ENCODE data around the gene LRP3. TPM values are rescaled to one million over a fixed set of nuclear protein-coding genes. Genes with fewer than 3 reads are reported as not detected.
"Not testable (repeated sequence)": the region's sequence is repeated elsewhere in the genome, so short reads cannot be mapped to it uniquely, and the experiment has no call there.

LRP3 gene
- total RNA-seq, 2 donors from 2014 or later: 0.82 TPM; not detected in 1

GRCh38 chr19:33220115-33220514 is 26.0 kb downstream of the LRP3 start:
- no peak for DNase-seq (ENCODE audit: low spot score in 2 of 2)
- H3K27ac Mint-ChIP-seq: no peak overlapping the region
- H3K36me3 Mint-ChIP-seq: no peaks in the 10 kb centered on the region
- ATAC-seq: no peak
- H3K9me3 Mint-ChIP-seq: no peaks in the 10 kb centered on the region

GRCh38 chr19:33220735-33221134 is 26.6 kb downstream of the LRP3 start:
- no peaks in the 10 kb centered on the region for H3K36me3 Mint-ChIP-seq
- no peak overlapping the region for H3K27ac Mint-ChIP-seq
- H3K9me3 Mint-ChIP-seq: no peaks in the 10 kb centered on the region
- DNase-seq (ENCODE audit: low spot score in 2 of 2) (no peak), ATAC-seq (no peak)

DNA sequence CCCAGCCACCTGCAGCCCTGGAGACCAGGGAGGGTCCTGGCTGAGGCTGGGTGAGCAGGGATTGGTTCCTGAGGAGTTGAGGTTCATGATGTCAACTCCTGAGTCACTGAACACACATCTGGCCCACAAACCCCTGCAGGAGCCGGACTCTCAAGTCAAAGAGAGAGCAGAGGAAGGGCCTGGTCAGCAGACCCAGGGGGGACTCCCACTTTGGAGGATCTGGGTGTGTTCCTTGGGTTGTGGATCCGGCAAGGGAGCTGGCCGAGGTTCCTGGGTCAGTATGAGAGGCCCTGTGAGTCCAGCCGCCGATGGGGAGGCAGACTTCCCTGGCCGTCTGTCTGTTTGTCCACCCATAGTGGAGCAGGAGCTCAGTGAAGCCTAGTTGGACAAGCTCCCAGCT is 27.5 kb downstream of the LRP3 start:
- H3K9me3 Mint-ChIP-seq: no peaks in the 10 kb centered on the region
- no peak for DNase-seq (ENCODE audit: low spot score in 2 of 2)
- ATAC-seq: no peak
- H3K27ac Mint-ChIP-seq: no peak overlapping the region
- no peaks in the 10 kb centered on the region for H3K36me3 Mint-ChIP-seq

DNA sequence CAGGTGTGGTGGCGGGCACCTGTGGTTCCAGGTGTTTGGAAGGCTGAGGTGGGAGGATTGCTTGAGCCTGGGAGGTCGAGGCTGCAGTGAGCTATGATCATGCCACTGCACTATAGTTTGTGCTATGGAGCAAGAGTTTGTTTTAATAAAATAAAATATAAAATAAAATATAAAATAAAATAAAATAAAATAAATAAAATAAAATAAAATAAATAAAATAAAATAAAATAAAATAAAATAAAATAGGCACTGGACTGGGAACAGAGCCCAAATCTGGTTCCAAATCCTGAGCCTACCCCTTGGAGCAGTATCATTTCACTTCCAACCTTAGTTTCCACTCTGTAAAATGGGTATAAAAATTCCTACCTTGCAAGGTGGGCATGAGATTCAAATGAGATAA is 28.1 kb downstream of the LRP3 start:
- not testable (repeated sequence) for H3K36me3 Mint-ChIP-seq; DNase-seq (ENCODE audit: low spot score in 2 of 2); H3K27ac Mint-ChIP-seq; ATAC-seq; H3K9me3 Mint-ChIP-seq

- no peak overlapping the region for H3K27ac Mint-ChIP-seq
- peaks cover 18 to 20% of the 10 kb centered on the region in 2 donors for H3K36me3 Mint-ChIP-seq
- H3K9me3 Mint-ChIP-seq: peaks cover 14 to 16% of the 10 kb centered on the region in 2 donors
- no peak for ATAC-seq
- no peak for DNase-seq (ENCODE audit: low spot score in 2 of 2)
These were observed 30.7 kb downstream of the LRP3 start for GRCh38 chr19:33224694-33225457.

GRCh38 chr19:33225458-33225926 is 31.4 kb downstream of the LRP3 start, which contains the start of gene SLC7A10:
SLC7A10 (minus strand) TSS chr19:33225850; CDS start chr19:33225703, 147 bp downstream.
- no peak for ATAC-seq
- no peak within 1 kb of the TSS for H3K27ac Mint-ChIP-seq

GRCh38 chr19:33226550-33227241 is 32.6 kb downstream of the LRP3 start:
- H3K9me3 Mint-ChIP-seq: peaks cover 14 to 16% of the 10 kb centered on the region in 2 donors
- DNase-seq (ENCODE audit: low spot score in 2 of 2) (no peak), ATAC-seq (peak; percentile 18 to 49)
- peaks cover 18 to 20% of the 10 kb centered on the region in 2 donors for H3K36me3 Mint-ChIP-seq
- H3K27ac Mint-ChIP-seq: no peak overlapping the region

More at GRCh38 chr19:33225458-33225926, 31.4 kb downstream of the LRP3 start, which contains the start of gene SLC7A10:
- Mint-ChIP-seq H3K9me3 (peaks cover 14 to 16% of the 10 kb centered on the region in 2 donors), H3K36me3 (peaks cover 18 to 20% of the 10 kb centered on the region in 2 donors)
- no peak for DNase-seq (ENCODE audit: low spot score in 2 of 2)

GRCh38 chr19:33227242-33227650 is 33.1 kb downstream of the LRP3 start:
- Mint-ChIP-seq H3K9me3 (peaks cover 14 to 16% of the 10 kb centered on the region in 2 donors), H3K27ac (no peak overlapping the region), H3K36me3 (peaks cover 18 to 20% of the 10 kb centered on the region in 2 donors)
- DNase-seq (ENCODE audit: low spot score in 2 of 2) (no peak), ATAC-seq (no peak)

DNA sequence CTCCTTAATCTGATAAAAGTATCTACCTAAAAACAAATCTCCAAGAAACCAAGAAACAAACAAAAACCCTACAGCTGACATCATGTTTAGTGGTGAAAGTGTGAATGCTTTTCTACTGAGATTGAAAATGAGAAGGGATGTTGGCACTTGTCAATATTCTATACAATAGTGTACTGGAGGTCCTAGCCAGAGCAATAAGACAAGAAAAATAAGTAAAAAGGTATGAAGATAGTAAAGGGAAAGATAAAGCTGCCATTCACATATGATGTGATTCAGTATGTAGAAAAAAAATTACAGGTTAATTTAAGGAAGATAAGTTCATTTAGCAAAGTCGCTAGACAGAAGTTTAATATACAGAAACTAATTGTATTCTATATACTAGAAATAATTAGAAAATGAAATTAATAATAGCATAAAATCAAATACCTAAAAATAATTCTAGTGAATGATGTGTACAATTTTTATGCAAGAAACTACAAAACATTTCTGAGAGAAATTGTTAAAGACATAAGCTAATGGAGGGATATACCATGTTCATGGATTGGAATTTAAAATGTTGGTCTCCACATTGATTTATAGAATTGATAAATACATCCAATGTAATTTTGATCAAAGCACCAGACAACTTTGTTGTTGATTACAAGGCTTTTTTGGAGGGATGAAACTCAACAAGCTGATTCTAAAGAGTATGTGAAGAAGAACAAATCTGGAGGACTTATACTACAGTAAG is 33.9 kb downstream of the LRP3 start:
- DNase-seq (ENCODE audit: low spot score in 2 of 2): no peak
- Mint-ChIP-seq H3K27ac (no peak overlapping the region), H3K9me3 (peaks cover 14 to 16% of the 10 kb centered on the region in 2 donors), H3K36me3 (peaks cover 18 to 20% of the 10 kb centered on the region in 2 donors)
- no peak for ATAC-seq

DNA sequence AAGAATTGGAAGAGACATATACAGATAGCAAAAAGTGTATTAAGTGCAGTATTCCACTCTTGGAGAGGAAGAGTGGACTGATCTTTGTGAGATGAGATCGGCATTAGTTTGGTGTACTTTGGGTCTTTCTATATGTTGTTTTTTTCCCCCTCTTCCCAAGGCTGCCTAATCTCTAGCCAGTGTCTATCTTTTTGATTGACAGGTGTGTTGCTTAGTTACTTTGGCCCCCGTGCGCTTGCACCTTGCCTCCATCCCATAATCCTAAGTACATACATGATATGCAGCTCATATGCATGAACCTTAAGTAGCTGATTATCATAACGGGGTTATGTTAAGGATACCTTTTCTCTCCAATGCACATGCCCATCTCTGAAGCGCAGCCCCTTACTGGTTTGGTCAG is 35.8 kb downstream of the LRP3 start:
- DNase-seq (ENCODE audit: low spot score in 2 of 2): no peak
- Mint-ChIP-seq H3K9me3 (peaks cover 14 to 16% of the 10 kb centered on the region in 2 donors), H3K27ac (no peak overlapping the region), H3K36me3 (peaks cover 18 to 20% of the 10 kb centered on the region in 2 donors)
- no peak for ATAC-seq

DNA sequence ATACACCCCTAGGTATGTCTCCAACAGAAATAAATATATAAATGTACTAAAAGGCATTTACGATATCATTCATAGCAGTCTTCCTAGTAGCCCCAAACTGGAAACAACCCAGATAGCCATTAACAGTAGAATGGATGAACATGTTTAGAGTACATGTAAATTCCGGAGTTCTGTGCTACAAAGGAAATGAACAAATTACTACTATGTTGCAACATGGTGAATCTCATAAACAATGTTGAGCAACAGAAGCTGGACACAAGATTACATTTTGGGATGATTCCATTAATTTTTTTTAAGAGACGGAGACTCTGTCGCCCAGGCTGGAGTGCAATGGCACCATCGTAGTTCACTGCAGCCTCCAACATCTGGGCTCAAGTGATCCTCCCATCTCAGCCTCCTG is 37.4 kb downstream of the LRP3 start:
- DNase-seq (ENCODE audit: low spot score in 2 of 2) (no peak), ATAC-seq (no peak)
- Mint-ChIP-seq H3K27ac (no peak overlapping the region), H3K9me3 (peaks cover 14 to 16% of the 10 kb centered on the region in 2 donors), H3K36me3 (peaks cover 18 to 20% of the 10 kb centered on the region in 2 donors)

DNA sequence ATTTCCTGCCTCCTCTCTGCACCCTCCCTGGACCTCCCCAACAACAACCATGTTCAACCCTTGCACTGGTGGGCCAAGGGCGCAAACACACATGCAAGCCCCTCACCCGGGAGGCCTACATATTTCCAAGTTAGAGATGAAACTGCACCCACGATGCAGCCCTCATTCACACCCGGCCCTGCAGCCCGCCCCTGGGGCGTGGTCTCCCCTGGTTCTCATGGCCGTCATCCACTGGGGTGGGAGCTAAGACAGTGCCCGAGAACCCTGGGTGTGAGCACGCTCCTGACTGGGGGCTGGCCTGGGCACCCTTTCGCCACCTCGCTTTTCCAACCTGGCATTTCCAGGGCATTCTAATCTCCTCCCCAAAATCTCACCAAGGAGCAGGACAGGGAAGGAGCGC is 38.5 kb downstream of the LRP3 start:
- DNase-seq (ENCODE audit: low spot score in 2 of 2): no peak
- ATAC-seq: no peak
- peaks cover 12 to 14% of the 10 kb centered on the region in 2 donors for H3K36me3 Mint-ChIP-seq
- peaks cover 10 to 12% of the 10 kb centered on the region in 2 donors for H3K9me3 Mint-ChIP-seq
- H3K27ac Mint-ChIP-seq: no peak overlapping the region

- H3K9me3 Mint-ChIP-seq: peaks cover 6% of the 10 kb centered on the region in 2 donors
- peaks cover 6 to 8% of the 10 kb centered on the region in 2 donors for H3K36me3 Mint-ChIP-seq
- no peak for ATAC-seq
- DNase-seq (ENCODE audit: low spot score in 2 of 2): no peak
- H3K27ac Mint-ChIP-seq: no peak overlapping the region
These were observed 39.1 kb downstream of the LRP3 start for GRCh38 chr19:33233056-33233873.

DNA sequence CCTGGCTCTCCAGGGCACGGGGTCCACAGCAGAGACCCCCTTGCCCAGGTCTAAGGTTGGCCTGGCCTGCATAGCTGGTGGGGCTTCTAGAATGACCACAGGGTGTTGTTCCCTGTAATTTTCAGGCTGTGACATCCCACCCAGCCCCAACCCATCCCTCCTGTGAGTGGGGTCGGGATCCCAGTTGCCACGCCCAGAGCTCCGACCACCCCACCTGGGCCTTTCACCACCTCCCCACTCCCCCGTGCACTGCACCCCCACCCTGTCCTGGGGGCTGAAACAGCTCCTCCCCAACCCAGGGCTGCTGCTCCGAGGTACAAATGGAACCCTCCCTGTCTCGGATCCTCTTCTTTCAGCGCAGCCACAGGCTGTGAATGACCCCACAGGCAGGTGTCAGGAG is 40.0 kb downstream of the LRP3 start:
- H3K27ac Mint-ChIP-seq: no peak overlapping the region
- no peak for DNase-seq (ENCODE audit: low spot score in 2 of 2)
- ATAC-seq: no peak
- H3K36me3 Mint-ChIP-seq: no peaks in the 10 kb centered on the region
- no peaks in the 10 kb centered on the region for H3K9me3 Mint-ChIP-seq

- no peak for ATAC-seq
- Mint-ChIP-seq H3K27ac (no peak overlapping the region), H3K9me3 (no peaks in the 10 kb centered on the region), H3K36me3 (no peaks in the 10 kb centered on the region)
- DNase-seq (ENCODE audit: low spot score in 2 of 2): no peak
These were observed 40.6 kb downstream of the LRP3 start for GRCh38 chr19:33234736-33235135.
